Measurements from ENCODE around the gene UCHL3.

The UCHL3 gene

DNA sequence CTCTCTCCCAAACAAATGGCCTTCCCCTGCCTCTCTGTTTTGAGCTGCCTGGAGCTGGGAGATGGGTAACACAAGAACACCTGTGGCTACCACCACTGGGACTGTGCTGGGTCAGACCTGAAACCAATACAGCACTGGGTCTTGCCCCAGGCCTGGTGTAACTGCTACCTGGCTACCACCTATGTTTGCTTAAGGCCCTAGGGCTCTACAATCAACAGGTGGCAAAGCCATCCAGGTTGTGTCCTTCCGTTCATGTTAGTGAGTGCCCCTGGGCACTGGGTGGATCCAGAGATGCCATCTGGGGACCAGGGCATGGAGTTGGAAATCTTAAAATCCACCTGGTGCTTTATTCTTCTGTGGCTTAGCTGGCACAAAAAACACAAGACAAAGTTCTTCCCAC, 67.6 kb downstream of the UCHL3 start:
- in situ Hi-C loops (cut with MboI; ENCODE audit: low sequenced_read_pairs), result no loop called here

DNA sequence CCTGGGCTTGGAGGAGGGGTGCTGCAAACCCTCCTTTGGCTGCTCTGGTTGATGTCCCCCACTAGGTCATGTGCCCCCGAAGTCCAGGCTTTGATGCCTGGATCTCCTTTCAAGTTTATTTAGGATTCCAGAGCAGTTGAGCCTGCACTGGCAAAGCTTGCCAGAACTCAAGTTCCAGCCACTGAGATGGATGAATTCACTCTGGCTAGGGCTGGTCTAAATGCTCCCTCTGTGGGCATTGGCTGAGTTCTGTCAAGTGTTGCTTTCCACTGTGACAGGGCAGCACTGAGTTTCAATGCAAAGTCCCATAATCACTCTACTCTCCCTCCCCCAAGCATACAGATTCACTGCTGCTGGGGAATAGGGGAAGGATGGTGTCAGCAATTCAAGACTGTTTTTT, 68.7 kb downstream of the UCHL3 start:
- in situ Hi-C loops (cut with MboI; ENCODE audit: low sequenced_read_pairs), result no loop called here

DNA sequence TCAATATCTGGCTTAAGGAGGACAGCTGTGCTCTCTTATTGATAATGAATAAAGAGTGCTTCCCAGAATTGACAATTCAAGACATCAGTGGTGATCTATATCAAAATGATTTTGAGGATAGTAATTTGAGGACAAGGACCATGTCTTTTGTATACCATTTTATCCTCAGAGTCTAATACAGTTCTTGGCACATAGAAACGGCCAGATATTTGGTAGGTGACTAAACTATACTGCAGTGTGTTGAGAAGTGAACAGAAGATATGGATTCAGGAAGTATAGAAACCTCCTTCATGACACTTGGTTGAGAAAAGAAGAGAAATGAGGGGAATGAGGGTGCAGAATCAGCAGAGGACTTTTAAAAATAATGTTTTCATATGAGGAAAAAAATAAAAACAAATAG, 70.4 kb downstream of the UCHL3 start:
- in situ Hi-C loops (cut with MboI; ENCODE audit: low sequenced_read_pairs), result no loop called here

DNA sequence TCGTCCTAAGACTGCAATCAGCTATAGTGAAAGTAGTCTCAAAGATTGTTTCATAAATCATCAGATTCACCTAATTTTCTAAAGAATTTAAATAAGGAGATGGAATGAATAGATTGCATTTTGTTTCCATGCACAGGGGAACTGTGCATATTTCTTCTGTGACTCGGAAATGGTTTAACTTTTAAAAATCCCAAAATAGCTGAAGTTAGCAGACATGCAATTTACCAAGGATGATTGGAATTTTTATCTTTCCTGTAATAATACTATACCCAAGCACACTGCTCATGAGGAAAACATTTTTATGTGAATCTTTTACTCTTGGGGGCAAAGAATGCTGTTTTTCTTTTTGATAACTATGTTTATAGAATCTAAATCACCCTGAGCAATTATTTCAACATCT, 71.6 kb downstream of the UCHL3 start:
- in situ Hi-C loops (cut with MboI; ENCODE audit: low sequenced_read_pairs), result no loop called here

DNA sequence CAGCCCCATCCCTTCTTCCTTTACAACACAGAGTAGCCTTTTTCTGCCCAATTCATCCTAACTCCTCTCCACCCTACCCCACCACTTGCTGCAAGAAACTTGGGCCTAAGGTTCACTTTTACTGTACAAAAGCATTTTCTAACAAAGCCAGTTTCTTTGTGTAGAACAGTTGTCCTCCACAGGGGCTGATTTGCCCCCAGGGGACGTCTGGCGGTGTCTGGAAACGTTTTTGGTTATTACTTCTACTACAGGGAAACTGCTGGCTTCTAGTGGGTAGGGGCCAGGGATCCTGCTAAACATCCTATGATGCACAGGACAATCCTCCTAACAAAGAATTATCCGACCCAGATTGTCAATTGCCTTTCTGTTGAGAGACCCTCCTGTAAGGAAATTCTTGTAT, 79.2 kb downstream of the UCHL3 start:
- in situ Hi-C loops (cut with MboI; ENCODE audit: low sequenced_read_pairs), result no loop called here

DNA sequence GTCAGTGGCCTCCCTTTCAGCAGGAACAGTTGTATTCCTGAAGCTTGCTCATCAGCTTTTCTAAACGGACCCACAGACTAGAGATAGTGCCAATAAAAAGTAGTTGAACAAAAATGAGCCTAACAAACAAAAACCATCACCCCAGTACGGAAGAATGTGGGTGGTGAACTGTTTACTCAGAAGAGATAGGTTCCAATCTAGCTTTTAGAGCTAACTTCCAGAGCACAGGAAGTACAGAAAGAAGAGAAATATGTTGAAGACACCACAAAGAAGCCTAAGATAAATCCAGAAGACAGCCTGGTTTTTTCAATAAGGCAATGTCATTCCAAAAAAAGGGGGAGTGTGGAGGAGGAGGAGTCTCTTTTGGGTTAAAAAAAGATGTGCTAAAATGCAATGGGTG, 83.7 kb downstream of the UCHL3 start:
- in situ Hi-C loops (cut with MboI; ENCODE audit: low sequenced_read_pairs), result no loop called here

DNA sequence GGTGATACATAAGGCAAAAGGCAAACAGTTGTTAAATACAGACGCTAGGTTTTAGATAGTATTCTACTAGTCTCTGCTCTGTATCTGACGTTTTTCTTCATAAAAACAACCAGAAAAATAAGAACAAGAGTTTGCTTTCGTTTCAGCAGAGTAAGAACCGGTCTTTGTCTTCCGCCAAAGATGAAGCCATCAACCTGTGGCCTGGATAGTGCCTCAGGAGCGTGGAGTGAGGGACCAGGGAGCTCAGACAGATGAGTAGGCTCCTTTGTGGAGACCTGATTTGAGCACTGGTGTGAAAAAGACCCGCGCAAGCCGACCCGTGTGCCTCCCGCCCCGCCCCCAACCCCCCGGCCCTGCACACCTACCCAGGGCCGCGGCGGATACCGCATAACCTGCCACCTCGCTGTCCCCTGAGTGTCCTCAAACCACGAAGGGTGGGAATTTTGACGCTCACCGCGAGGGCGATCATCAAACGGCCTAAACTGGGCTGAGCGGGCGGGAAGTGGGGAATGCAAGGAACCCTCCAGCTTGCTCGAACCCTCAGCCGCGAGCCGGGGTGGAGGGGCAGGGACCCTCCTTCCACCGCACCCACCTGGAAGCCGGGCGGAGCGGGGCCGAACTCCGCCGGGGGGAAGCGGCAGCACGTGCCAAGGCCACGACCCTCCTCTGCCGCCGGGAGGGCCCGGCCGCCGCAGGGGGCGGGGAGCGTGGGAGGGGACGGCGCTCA, 85.7 kb downstream of the UCHL3 start:
- in situ Hi-C loops (cut with MboI; ENCODE audit: low sequenced_read_pairs), result no loop called here

DNA sequence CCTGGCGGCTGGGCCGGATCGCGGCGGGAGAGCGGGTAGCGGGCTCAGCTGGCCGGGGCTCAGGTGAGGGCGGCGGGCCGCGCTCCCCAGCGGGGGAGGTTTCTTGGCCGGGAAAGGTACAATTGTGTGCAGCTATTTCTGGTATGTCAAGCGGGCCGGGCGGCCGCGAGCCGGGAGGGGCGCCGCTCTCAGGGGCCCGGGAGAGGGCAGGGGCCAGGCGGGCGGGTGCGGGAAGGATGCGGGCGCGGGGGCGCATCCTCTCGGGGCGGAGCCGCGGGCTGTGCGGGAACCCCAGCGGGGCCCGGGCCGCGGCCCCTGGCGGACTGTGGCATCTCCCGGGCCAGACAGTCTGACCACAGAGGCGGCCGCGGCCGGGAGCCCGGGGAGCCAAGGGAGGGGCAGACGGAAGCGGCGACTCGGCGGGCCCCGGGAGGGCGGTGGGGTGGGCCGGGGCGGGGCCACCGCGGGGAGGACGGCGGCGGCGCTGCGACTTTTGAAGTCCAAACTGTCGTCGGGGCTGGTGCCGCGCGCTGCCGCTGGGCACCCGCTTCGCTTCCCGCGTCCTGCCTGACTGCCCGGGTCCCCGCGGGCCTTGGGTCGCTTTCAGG, 86.3 kb downstream of the UCHL3 start, which contains the start of gene LMO7:
Gene LMO7 (plus strand): TSS at position 503 of the 608 bp plus-strand sequence. CDS start 328 bp downstream, outside the sequence.
- in situ Hi-C loops (cut with MboI; ENCODE audit: low sequenced_read_pairs), result no loop called here

DNA sequence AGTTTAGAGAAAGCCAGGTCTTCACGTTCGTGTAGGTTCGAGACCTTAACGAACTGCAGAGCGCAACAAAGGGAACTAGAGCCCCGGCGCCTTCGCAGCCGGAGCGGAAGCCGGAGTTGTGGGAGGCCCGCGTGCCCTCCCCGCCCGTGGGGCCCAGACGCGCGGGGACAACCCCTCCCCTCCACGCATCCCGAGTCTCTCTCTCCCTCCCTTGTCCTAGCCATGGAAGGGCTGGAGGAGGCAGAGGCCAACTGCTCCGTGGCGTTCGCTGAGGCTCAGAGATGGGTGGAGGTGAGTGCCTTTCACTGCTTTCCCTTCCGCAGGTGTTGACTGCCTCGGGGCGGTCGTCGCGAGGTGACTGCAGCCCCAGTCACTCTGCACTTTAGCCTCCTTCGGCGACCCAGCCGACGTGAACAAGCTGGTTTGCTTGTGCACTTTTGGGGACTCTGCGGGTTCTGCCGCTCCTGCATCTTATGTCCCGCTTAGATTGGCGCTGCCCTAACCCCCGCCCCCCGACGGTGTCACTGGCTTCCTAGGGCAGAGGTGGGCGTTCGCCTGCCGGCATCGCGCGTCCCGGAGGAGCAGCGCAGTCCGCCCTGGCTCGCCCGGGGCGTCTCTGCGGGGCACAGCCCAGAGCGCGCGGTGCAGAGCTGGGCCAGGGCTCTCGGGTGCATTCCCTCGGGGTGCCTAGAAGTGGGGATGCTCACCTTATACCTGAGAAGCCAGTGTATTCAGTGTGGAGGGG, 87.0 kb downstream of the UCHL3 start:
- in situ Hi-C loops (cut with MboI; ENCODE audit: low sequenced_read_pairs), result no loop called here

DNA sequence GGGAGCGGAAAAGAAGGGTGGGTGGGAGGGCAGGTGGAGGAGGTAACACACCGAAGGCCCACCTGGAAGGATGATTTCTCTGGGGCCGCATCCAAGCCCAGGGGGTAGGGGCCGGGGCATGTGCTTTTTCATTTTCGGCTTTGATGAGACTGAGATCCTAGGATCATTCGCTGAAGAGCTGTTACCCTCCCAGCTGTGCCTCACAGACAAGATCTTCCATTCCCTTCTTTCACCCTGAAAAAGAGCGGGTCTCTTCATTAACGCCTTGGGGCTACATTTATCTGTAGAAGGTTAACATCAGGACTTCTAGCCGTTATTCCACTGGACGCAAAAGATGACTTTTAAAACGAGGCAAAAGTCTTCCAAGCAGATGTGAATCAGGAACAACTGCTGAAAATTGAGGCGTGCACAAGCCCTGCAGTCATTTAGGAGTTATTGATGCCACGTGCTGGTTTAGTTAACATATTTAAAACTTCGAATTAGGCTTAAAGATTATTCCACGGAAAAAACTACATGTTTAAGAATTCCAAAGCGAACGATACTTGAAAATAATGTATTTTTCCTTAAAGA, 87.7 kb downstream of the UCHL3 start:
- in situ Hi-C loops (cut with MboI; ENCODE audit: low sequenced_read_pairs), result no loop called here

DNA sequence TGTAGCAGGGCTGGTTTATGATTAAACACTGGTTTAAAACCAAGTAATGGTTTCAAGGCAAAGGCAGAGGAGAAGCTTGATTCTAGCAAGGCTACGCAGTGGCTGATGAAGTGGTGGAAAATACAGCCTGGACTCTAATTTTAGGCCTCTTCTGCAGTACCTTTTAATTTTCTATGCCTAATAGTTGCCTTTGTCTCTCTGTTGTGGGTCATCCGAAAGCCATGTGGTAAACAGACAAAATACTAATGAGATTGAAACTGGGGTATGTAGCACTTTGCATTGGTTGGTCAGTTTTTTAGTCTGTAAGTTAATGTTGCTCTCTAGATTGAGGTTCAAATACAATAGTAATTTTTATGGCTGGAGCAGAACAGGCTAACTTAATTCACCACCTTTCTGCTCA, 89.9 kb downstream of the UCHL3 start:
- in situ Hi-C loops (cut with MboI; ENCODE audit: low sequenced_read_pairs), result no loop called here

DNA sequence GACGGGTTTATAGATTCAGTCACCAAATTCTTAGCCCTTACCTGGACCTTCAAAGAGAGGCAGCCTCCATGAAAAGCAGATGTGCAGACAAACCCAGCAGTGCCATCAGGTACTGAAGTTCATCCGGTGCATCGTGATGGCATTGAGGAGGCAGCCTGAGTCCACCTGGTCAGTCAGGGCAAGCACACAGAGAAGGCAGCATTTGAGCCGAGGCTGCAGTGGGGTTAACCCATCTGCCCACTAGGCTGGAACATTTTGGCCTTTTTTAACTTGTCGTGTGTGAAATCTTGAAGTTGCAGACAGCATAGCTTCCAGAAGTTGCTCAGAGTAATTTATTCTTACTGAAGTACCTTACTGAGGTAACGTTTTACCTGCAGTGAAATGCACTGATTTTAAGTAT, 91.4 kb downstream of the UCHL3 start:
- in situ Hi-C loops (cut with MboI; ENCODE audit: low sequenced_read_pairs), result no loop called here

DNA sequence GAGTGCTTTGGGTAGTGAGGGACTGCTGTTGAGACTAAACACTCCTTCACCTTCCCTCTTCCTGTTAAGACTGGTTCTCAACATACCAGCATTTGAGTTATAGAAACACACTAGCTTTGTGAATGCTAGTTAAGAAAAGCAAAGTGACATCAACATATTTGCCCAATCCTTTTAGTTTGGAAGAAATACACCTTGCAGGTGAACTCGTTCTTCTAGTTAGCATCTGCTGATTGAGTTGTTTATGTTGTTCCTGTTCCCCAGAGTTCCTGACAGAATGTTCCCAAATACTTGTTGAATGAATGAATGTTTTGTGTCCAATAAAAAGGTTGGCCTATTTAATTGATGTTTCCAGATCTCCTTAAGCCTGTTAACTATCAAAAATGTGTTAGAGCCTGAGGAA, 93.6 kb downstream of the UCHL3 start:
- in situ Hi-C loops (cut with MboI; ENCODE audit: low sequenced_read_pairs), result no loop called here

DNA sequence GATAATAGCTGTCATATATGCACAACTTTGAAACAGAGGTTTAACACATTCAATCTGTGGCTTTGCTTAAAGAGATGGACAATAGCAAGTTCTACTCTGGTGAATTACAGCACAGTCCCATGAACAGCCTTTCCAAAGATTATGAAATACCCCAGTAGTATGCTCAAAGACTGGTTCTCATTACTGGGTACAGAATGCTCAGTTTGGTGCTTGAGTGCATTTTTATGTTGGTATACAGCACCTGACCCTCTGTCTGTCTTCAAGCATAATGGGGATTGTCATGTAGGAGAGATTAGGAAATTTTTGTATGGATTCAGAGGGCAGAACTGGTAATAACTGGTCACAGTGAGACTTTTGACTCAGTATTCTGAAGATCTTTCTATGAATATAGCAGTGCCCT, 94.1 kb downstream of the UCHL3 start:
- in situ Hi-C loops (cut with MboI; ENCODE audit: low sequenced_read_pairs), result no loop called here

DNA sequence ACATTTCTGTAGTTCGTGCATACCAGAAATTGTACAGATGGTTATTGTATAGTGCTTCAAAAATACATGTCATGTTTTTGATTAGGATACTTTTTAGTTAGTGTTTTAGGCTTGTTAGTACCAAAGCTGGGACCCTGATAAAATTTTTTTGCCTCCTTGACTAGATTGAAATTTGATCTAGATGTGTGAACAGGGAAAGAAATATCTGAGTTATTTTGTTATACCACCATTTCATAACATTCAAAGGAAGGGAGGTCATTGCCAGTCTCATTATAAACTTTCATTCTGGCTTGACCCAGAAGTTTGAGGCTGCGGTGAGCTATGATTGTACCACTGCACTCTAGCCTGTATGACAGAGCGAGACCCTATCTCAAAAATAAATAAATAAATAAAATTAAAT, 95.5 kb downstream of the UCHL3 start:
- in situ Hi-C loops (cut with MboI; ENCODE audit: low sequenced_read_pairs), result no loop called here

DNA sequence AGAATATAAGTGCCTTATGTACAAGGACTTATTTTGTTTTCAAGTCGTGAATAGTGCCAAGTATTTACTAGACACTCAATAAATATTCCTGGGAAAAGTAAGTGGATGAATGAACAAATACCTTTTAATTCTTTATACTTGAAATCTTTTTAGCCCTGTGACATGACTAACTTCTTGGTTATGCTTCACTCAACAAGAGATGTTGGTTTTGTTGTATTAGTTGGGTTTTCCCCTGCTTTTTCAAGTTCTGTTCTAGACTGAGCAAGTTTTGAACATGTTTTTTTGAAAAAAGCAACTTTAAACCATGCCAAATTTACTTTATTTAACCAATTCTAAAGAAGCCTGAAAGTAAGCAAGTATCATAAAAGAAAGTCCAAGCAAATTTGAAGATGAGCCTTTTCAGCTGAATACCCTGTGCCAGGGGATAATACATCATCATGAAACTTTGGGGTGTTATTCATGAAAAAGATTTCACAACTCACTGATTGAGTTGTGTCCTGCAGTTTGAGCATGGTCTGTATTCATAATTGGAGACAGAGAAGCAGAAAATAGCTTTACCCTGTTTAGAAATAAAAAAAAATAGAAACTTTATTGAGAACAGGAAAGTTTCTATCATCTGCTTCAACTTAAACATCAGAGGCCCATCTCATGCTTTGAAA, 97.7 kb downstream of the UCHL3 start:
- in situ Hi-C loops (cut with MboI; ENCODE audit: low sequenced_read_pairs), result no loop called here

DNA sequence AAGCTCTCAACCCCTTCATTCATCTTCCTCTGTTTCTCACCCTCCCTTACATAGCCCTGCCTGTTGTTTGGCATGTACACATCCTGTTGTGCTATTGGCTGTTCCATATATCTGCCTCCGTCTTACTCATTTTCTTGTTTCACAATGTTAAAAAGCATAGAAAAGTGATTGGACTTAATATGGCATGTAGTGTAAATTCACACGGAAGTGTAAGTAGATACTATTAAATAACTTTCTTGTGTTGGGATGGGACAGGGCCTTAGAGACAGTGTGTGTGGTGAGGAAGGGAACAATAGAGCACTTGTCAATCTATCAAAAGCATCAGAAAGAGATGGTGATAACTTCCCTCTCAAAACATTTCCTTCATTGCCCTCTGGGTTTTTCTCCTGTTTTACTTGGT, 98.9 kb downstream of the UCHL3 start:
- in situ Hi-C loops (cut with MboI; ENCODE audit: low sequenced_read_pairs), result no loop called here

DNA sequence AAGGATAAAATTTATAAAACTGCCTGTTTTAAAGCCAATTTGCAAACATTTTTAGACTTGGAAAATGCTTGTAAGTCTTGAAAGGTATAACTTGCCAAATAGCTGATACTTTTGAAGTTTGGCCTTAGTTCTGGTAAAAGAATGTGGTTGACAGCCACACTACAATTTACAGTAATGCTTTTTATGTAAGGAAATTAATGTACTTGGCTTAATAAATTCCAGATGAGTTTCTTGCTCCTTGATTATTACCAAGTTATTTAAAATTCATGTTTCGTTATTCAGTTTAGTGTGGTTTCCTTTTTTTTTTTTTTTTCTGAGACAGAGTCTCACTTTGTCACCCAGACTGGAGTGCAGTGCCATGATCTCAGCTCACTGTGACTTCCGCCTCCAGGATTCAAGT, 101.4 kb downstream of the UCHL3 start:
- in situ Hi-C loops (cut with MboI; ENCODE audit: low sequenced_read_pairs), result no loop called here

DNA sequence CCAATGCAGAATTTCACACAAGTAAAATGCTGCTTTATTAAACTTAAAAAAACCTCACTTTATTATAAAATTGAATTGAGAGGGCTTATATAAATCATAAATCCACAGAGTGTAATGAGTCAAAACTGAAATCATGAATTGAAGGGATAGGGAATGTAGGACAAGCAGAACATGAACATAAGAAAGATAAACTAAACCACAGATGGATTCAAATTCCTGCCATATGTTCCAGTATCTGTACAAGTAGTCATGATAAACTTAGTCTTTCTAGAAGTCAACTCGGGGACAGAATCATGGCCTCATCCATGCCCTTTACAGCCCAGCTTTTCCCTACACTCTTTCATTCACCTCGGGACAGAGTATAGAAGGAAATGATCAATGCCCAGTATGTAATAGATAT, 103.1 kb downstream of the UCHL3 start:
- in situ Hi-C loops (cut with MboI; ENCODE audit: low sequenced_read_pairs), result no loop called here
